HG02642 (cell line): ENCODE data around the gene MAGI2.
"Not testable (repeated sequence)": the region's sequence is repeated elsewhere in the genome, so short reads cannot be mapped to it uniquely, and the experiment has no call there.

Experiments
- ATAC-seq: cut with Tn5 transposase; IDR thresholded peaks from one replicate; pipeline ENCODE4 v1.9.1; 2021; ENCODE audit warnings: mild to moderate bottlenecking; ENCODE audit not compliant: unreplicated experiment, poor library complexity

Gene MAGI2

GRCh38 chr7:78015574-78016260, 1437.8 kb downstream of the MAGI2 start:
- ATAC-seq: no peak

DNA sequence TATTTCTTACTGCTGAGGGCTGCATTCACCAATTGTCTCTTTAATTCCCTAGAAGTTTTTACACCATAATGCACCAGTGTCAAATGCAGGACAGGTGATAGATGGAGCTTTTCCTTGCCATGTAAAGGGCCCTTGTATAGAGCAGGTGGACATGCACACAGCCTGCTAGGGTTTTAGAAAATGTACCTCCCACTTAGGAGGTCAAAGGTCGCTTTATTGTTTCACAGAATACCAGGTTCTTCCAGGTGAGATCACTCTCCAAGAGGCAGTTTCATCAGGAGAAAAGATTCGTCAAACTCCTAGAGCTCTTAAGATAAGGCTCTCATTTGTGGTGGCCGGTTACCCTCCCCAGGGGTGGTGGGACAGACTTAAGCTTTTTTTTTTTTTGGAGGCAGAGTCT, 1439.1 kb downstream of the MAGI2 start:
- no peak for ATAC-seq

- no peak for ATAC-seq
Measured at GRCh38 chr7:78013386-78013785, 1440.1 kb downstream of the MAGI2 start.

DNA sequence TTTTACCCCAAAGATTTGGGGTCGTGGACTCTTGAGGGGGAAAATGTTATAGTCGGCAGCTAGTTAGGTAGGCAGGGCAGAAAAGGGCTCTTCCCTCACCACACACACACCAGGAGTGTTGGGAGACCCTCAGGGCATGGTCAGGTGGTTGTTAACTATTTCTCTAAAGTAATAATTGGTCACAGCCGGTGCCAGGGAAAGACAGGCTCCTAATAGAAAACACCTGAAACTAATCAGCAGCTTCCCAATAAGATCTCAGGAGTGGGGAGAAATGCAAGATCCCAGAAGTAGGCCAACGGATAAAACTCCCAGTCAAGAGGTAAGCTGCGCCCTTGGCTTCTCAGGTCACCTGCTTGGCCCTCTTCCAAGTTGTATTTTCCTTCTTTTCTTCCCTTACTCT, 1441.8 kb downstream of the MAGI2 start:
- no peak for ATAC-seq

- ATAC-seq: no peak
Measured at GRCh38 chr7:78007231-78007630, 1446.2 kb downstream of the MAGI2 start.

DNA sequence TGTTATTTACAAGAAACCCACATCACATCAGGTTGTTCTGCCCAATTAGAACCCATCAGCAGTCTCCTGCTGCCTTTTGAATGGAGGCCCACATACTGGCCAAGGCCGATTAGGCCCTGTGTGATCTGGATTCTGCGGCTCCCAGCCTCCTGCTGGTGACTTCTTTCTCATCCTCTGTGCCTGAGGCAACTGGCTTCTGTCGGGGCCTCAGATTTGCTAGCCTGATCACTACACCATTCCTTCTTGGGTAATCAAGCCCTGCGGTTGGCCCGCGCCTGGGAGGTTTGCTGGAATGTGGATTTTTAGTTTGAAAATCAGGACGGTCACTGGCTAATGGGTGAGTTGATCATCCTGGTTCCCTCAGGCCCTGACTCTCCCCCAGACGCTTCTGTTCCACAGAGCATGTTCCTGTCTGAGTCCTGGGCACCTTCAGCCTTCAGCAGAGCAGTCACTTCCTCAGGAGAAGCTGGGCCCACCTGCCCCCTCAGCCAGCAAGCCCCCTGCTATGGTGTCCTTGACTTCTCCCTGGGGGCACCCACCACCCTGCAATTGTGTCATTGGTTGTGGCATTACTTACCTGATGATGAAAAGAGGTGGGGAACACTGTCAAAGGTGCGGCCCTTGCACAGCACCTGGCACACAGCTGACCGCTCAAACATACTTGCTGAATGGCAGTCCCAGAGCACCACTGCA, 1447.3 kb downstream of the MAGI2 start:
- no peak for ATAC-seq

- ATAC-seq: no peak
Measured at GRCh38 chr7:78002715-78003114, 1450.8 kb downstream of the MAGI2 start.

GRCh38 chr7:78002021-78002420, 1451.4 kb downstream of the MAGI2 start:
- no peak for ATAC-seq

- not testable (repeated sequence) for ATAC-seq
Measured at GRCh38 chr7:77999168-77999567, 1454.3 kb downstream of the MAGI2 start.

DNA sequence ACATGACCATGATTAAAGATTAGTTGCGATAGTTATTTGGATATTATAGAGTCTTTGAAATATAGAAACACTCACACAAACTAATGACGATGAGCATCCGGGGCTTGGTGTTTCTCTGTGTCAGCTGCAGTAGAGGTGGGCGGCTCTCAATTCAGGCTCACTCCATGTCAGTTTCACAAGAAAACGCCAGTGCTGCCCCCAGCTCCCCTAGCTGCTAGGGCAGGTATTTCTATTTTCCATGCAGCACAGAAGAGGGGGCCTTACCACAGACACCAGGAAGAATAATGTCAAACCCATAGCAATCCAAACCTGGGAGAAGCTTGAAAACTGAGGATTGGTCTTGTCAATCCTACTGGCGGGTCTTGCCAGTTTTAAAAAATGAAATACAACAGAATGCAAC, 1457.8 kb downstream of the MAGI2 start:
- ATAC-seq: no peak

- ATAC-seq: no peak
Measured at GRCh38 chr7:77993838-77994237, 1459.6 kb downstream of the MAGI2 start.

- ATAC-seq: no peak
Measured at GRCh38 chr7:77991656-77992055, 1461.8 kb downstream of the MAGI2 start.

DNA sequence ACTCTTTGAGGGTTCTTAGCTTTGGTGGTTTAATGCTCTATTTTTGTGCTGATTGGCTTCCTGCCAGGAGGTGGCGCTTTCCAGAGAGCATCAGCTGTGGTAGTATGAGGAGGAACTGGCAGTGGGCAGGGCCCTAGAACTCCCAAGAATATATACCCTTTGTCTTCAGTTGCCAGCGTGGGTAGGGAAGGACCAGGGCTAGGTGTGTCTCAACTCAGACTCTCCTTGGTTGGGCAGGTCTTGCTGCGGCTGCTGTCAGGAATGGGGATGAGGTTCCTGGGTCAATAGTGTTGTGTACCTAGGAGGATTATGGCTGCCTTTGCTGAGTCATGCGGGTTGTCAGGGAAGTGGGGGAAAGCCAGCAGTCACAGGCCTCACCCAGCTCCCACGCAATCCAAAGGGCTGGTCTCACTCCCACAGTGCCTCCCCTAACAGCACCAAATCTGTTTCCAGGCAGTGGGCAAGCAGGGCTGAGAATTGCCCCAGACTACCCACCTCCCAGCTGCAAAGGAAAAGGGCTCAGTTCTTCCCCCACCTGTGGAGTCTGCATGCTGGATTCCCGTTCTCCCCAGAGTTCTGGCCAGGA, 1463.4 kb downstream of the MAGI2 start:
- ATAC-seq: no peak

- no peak for ATAC-seq
Measured at GRCh38 chr7:77985974-77986339, 1467.5 kb downstream of the MAGI2 start.

GRCh38 chr7:77985232-77985973, 1468.1 kb downstream of the MAGI2 start:
- ATAC-seq: no peak

- ATAC-seq: no peak
Measured at GRCh38 chr7:77983973-77984372, 1469.5 kb downstream of the MAGI2 start.

DNA sequence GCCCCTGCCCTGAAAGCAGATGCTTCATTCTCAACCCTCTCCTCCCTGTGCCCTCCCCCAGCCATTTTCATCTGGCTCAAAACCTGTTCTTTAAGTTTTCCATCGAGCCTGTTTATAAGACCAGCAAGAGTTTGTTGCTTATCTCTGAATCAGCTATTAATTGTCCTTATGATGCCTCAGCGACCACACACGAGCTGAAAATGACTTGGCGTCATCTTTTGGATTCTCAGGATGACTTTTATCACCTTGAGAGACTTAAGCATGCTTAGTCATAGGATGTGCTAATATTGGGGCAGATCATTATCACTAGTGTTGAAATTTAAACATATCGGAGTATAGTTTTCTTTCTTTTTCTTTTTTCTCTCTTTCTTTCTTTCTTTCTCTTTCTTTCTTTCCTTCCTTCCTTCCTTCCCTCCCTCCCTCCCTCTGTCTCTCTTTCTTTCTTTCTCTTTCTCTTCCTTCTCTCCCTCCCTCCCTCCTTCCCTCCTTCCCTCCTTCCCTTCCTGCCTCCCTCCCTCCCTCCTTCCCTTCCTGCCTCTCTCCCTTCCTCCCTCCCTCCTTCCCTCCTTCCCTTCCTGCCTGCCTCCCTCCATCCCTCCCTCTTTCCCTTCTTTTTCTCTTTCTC, 1470.4 kb downstream of the MAGI2 start:
- no peak for ATAC-seq

GRCh38 chr7:77980087-77980713, 1473.3 kb downstream of the MAGI2 start:
- ATAC-seq: no peak

GRCh38 chr7:77979219-77979618, 1474.2 kb downstream of the MAGI2 start:
- no peak for ATAC-seq
